ENCODE results near the gene TRAPPC12. TPM values are rescaled to one million over a fixed set of nuclear protein-coding genes. Genes with fewer than 3 reads are reported as not detected.

Gene TRAPPC12
- total RNA-seq, 1 donor from 2014 or later: 95.4 TPM

DNA sequence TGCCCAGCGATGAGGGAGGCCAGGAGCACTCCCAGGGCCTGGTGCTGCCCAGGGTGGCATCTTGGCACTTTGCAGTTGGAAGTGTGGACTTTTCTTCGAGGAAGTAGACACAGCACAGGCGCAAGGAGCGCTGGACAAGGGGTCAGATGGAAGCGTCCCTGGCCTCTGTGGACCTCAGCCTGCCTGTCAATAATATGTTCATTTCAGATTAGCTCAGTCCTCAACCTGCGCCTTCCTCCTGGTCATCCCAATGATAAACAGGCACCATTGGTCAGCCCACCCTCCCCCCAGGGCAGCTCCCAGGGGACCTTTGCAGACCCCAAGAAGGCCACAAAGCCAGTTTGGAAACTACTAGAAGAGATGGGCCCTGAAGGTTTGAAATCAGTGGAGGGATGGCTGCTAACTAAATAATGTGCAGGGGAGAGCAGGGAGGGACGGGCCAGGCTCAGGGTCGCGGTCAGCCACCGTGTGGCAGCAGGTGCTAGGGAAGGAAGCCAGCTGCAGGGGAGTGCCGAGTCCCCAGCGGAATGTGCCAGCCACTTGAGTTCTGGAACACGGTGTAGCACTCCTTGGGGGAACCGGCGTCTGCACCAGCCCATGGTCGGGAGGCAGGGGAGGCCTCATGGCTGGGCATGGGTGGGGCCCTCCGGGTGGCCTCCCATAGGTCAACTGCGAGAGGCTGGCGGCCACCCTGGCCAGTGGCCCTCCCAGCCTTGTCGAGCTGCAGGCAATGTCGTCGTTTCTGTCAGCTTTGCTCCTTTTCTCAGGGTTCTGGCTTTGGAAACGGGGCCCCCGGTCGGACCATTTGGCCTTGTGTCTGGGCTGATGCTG, 79.9 kb downstream of the TRAPPC12 start:
- peaks cover 13% of the 10 kb centered on the region for H3K4me1 Mint-ChIP-seq
- no peaks in the 10 kb centered on the region for H3K27me3 Mint-ChIP-seq
- TF ChIP-seq, protein P1, sequence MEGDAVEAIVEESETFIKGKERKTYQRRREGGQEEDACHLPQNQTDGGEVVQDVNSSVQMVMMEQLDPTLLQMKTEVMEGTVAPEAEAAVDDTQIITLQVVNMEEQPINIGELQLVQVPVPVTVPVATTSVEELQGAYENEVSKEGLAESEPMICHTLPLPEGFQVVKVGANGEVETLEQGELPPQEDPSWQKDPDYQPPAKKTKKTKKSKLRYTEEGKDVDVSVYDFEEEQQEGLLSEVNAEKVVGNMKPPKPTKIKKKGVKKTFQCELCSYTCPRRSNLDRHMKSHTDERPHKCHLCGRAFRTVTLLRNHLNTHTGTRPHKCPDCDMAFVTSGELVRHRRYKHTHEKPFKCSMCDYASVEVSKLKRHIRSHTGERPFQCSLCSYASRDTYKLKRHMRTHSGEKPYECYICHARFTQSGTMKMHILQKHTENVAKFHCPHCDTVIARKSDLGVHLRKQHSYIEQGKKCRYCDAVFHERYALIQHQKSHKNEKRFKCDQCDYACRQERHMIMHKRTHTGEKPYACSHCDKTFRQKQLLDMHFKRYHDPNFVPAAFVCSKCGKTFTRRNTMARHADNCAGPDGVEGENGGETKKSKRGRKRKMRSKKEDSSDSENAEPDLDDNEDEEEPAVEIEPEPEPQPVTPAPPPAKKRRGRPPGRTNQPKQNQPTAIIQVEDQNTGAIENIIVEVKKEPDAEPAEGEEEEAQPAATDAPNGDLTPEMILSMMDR (IDR thresholded peaks at IDR 0.05): no peak
- DNase-seq (no peak), ATAC-seq (ENCODE audit: low read depth) (no peak)
- peaks cover 56% of the 10 kb centered on the region for H3K36me3 Mint-ChIP-seq (ENCODE audit: low read depth)
- ChIA-PET POLR2A (no interaction called here), CTCF (no interaction called here)
- intact Hi-C loops (cut with micrococcal nuclease): loop anchor here (5.0 kb wide), 3 partner anchors 82 to 1337 kb away; partner anchors contain the start of genes EIPR1 and TRAPPC12
- no peaks in the 10 kb centered on the region for H3K9me3 Mint-ChIP-seq
- H3K4me3 Mint-ChIP-seq: no peak overlapping the region
- no peak overlapping the region for H3K27ac Mint-ChIP-seq

DNA sequence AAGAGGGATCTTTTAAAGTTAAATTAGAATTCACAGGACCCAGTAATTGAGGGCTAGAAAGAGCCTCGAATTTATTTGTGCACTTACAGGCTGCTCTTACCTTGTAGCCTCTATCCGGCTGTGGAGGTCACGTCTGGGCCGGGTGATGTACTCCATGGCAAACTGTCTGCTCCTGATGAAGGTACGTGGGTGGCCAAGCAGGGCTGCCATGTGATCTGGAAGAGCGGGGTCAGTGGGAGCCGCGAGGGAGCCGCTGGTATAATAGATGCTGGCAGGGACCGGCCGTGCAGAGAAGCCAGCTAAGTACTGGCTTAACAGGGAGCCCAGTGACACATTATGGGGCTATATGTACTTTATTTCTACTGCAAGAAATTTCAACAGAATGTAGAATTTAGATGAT, 80.7 kb downstream of the TRAPPC12 start:
- no peaks in the 10 kb centered on the region for H3K9me3 Mint-ChIP-seq
- intact Hi-C loops (cut with micrococcal nuclease): loop anchor here (5.0 kb wide), 3 partner anchors 83 to 1338 kb away; partner anchors contain the start of genes EIPR1 and TRAPPC12
- no peak overlapping the region for H3K27ac Mint-ChIP-seq
- peaks cover 13% of the 10 kb centered on the region for H3K4me1 Mint-ChIP-seq
- H3K4me3 Mint-ChIP-seq: no peak overlapping the region
- POLR2A ChIA-PET: no interaction called here
- H3K36me3 Mint-ChIP-seq (ENCODE audit: low read depth): peaks cover 60% of the 10 kb centered on the region
- CTCF ChIA-PET: interaction anchor here (0.8 kb wide), 1 partner anchor 38 kb away, joined by 3 read pairs; no protein-coding TSS in a partner anchor
- ATAC-seq (ENCODE audit: low read depth) (no peak), DNase-seq (no peak)
- TF ChIP-seq, protein P1 (IDR thresholded peaks at IDR 0.05): no peak
- H3K27me3 Mint-ChIP-seq: no peaks in the 10 kb centered on the region

DNA sequence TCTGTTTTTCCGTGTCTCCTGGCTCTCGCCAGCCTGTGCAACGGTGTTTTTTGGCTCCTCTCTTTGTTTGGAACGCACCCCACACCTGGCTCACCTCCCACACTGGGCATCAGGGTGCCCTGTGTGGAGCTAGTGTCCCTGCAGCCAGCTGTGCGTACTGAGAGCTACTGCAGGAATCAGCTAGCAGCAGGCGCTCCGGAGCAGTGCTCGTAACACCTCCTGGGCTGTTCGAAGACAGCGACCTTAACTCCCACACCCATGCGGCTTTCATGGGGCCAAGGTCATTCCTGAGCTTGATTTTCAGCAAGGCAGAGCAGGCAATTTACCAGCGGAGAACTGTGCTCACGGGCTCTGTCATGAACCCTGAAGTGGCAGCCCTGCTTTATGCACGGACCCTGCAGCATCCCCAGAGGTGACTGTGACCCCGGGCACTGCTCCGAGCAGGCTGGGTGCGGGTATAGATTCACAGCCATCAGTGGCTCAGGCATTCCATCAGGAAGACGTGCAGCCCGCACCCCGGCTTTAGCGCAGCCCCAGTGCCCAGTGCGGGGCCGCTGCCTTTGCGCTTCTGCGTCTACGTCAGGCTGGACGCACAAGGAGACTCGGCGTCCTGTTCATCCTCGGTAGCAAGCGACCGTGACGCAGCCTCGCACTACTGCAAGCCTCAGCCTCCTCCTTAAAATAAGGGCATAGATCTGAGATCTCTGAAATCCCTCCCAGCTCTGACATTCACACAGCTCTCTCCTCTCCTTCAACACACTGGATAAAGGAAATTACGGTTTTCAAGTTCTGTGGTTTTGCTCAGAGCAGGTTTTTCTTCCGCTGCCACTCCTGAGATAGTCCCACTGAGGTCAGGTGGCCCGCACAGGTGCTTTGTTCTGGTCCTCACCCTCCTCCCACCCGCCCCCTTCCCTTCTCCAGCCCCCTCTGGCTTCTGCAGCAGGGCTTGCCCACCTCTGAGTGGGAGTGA, 81.6 kb downstream of the TRAPPC12 start:
- intact Hi-C loops (cut with micrococcal nuclease): loop anchor here (5.0 kb wide), 3 partner anchors 84 to 1339 kb away; partner anchors contain the start of genes EIPR1 and TRAPPC12
- H3K27ac Mint-ChIP-seq: no peak overlapping the region
- no peaks in the 10 kb centered on the region for H3K9me3 Mint-ChIP-seq
- CTCF ChIA-PET: interaction anchor here (0.8 to 1.2 kb wide), 3 partner anchors 9 to 41 kb away, joined by 3 read pairs; no protein-coding TSS in a partner anchor
- TF ChIP-seq, protein P1 (IDR thresholded peaks at IDR 0.05): no peak
- POLR2A ChIA-PET: interaction anchor here (0.6 kb wide), 1 partner anchor 100 kb away, joined by 3 read pairs; no protein-coding TSS in a partner anchor
- H3K27me3 Mint-ChIP-seq: no peaks in the 10 kb centered on the region
- no peak overlapping the region for H3K4me3 Mint-ChIP-seq
- DNase-seq (no peak), ATAC-seq (ENCODE audit: low read depth) (no peak)
- peaks cover 55% of the 10 kb centered on the region for H3K36me3 Mint-ChIP-seq (ENCODE audit: low read depth)
- peaks cover 13% of the 10 kb centered on the region for H3K4me1 Mint-ChIP-seq

DNA sequence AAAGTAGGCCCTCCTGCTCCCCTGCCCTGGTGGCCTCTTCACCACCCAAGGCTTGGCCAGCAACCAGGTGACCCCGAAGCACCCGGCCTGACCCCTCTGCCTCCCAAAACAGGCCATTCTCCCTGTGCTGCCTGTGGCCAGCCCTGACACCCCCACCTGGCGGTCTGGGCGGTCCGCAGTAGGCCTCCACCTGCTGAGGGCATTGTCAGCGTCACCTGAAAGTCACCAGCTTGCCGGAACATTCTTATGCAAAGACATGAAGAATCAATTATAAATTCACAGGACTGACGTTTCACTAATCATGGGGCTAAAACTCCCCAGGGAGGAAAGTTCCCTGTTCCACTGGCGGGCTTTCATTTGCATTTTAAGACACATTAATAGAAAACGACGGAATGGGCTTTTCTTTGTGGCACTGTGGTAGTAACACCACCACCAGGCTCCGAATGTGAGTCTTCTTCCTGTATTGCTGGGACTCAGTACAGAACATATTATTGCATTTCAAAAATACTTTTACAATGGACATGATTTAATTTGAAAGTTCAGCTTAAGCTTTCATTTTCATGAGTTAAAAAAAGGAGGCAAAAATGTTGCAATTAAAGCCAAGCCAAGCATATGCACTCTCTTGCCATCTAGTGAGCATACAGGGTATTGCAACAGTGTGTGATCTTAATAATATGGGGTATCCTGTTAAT, 82.5 kb downstream of the TRAPPC12 start:
- Mint-ChIP-seq H3K36me3 (ENCODE audit: low read depth) (peaks cover 55% of the 10 kb centered on the region), H3K9me3 (no peaks in the 10 kb centered on the region), H3K27me3 (no peaks in the 10 kb centered on the region), H3K4me1 (peaks cover 13% of the 10 kb centered on the region), H3K27ac (peak overlapping the region; percentile 90), H3K4me3 (peak overlapping the region; percentile 70)
- ChIA-PET POLR2A (interaction anchor here (0.6 to 0.7 kb wide), 2 partner anchors 96 to 99 kb away, joined by 3 to 4 read pairs; partner anchors contain the start of gene RNASEH1), CTCF (interaction anchor here (0.9 to 2.8 kb wide), 5 partner anchors 10 to 42 kb away, joined by 3 to 15 read pairs (median 3); no protein-coding TSS in a partner anchor)
- no peak for DNase-seq
- TF ChIP-seq, protein P1 (IDR thresholded peaks at IDR 0.05): peak; percentile 93
- peak; percentile 80 for ATAC-seq (ENCODE audit: low read depth)
- intact Hi-C loops (cut with micrococcal nuclease): loop anchor here (1.0 to 5.0 kb wide), 7 partner anchors 38 to 1340 kb away; partner anchors contain the start of genes ADI1, EIPR1, RNASEH1 and TRAPPC12
